Calu3 (cell line): Measurements from ENCODE around the gene GEMIN7. TPM values are rescaled to one million over a fixed set of nuclear protein-coding genes. Genes with fewer than 3 reads are reported as not detected.
A peak's percentile ranks its signal among the peaks of the same experiment; 100 is the strongest.

Experiments used
- BruUV-seq: library from RNA; stranded (reverse); fragments of 400-500 nt; replicated peaks from 2 replicates; lab custom pipeline; 2021; lab: Mats Ljungman, UMichigan
- CTCF ChIA-PET: fragments of 300-600 bp; sonication (Branson Sonifier 250); formaldehyde crosslinking; loops from one replicate; lab custom pipeline; 2022; ENCODE audit warnings: antibody characterized with exemption; lab: Charles Lee
- DNase-seq: peaks from one replicate; pipeline ENCODE4 v3.0.0; 2022
- H3K27ac Mint-ChIP-seq: one replicate; pipeline ENCODE4 v1.8.0; 2022; ENCODE audit warnings: mixed read lengths; ENCODE audit not compliant: unreplicated experiment
- H3K27me3 Mint-ChIP-seq: one replicate; pipeline ENCODE4 v1.8.0; 2022; ENCODE audit warnings: mixed read lengths; ENCODE audit not compliant: unreplicated experiment
- H3K36me3 Mint-ChIP-seq: one replicate; pipeline ENCODE4 v1.8.0; 2022; ENCODE audit warnings: mild to moderate bottlenecking, moderate library complexity, mixed read lengths; ENCODE audit not compliant: insufficient read depth, unreplicated experiment
- H3K4me1 Mint-ChIP-seq: one replicate; pipeline ENCODE4 v1.8.0; 2022; ENCODE audit warnings: mild to moderate bottlenecking, low read depth, mixed read lengths; ENCODE audit not compliant: unreplicated experiment
- H3K4me3 Mint-ChIP-seq: one replicate; pipeline ENCODE4 v1.8.0; 2022; ENCODE audit warnings: mild to moderate bottlenecking, low read depth, moderate library complexity, mixed read lengths; ENCODE audit not compliant: unreplicated experiment
- H3K9me3 Mint-ChIP-seq: one replicate; pipeline ENCODE4 v1.8.0; 2022; ENCODE audit warnings: low read depth, mixed read lengths; ENCODE audit not compliant: unreplicated experiment
- CTCF ChIP-seq: fragments of 200-600 bp; IDR thresholded peaks from one replicate; pipeline ENCODE4 v1.8.0; 2022; ENCODE audit warnings: antibody characterized with exemption; ENCODE audit not compliant: unreplicated experiment
- intact Hi-C: fragments of 100-400 bp; cut with micrococcal nuclease; formaldehyde crosslinking; loops from one replicate; pipeline ENCODE4 v1.10.0; 2022; ENCODE audit not compliant: unreplicated experiment
- total RNA-seq: library from RNA; stranded (reverse); gene quantifications from 2 replicates; pipeline ENCODE4 v1.2.3, GENCODE V29; 2022

GEMIN7 gene
- total RNA-seq, 1 experiment from 2014 or later: 36.0 TPM

- no TSS peak for BruUV-seq
- CTCF ChIA-PET: interaction anchor here (0.7 to 1.2 kb wide), 5 partner anchors 19 to 222 kb away, joined by 3 to 8 read pairs (median 3); partner anchors contain the start of gene PPP1R37
- DNase-seq: no peak
- Mint-ChIP-seq H3K27ac (no peak overlapping the region), H3K4me1 (peaks cover 51% of the 10 kb centered on the region), H3K27me3 (no peaks in the 10 kb centered on the region), H3K9me3 (no peaks in the 10 kb centered on the region), H3K4me3 (no peak overlapping the region), H3K36me3 (peaks cover 16% of the 10 kb centered on the region)
- intact Hi-C loops: no loop called here
- no peak for TF ChIP-seq CTCF
These were observed 33.2 kb downstream of the GEMIN7 start for GRCh38 chr19:45112111-45112827.

- H3K4me1 Mint-ChIP-seq: peaks cover 59% of the 10 kb centered on the region
- H3K4me3 Mint-ChIP-seq: peak overlapping the region; percentile 50
- peaks cover 17% of the 10 kb centered on the region for H3K36me3 Mint-ChIP-seq
- BruUV-seq: no TSS peak
- CTCF ChIA-PET: interaction anchor here (0.9 to 1.6 kb wide), 4 partner anchors 11 to 19 kb away, joined by 3 to 11 read pairs (median 4); no protein-coding TSS in a partner anchor
- intact Hi-C loops: no loop called here
- peak; percentile 74 for DNase-seq
- no peaks in the 10 kb centered on the region for H3K27me3 Mint-ChIP-seq
- peak overlapping the region; percentile 62 for H3K27ac Mint-ChIP-seq
- TF ChIP-seq CTCF: no peak
- no peaks in the 10 kb centered on the region for H3K9me3 Mint-ChIP-seq
These were observed 34.6 kb downstream of the GEMIN7 start for GRCh38 chr19:45113628-45114027.

- Mint-ChIP-seq H3K36me3 (peaks cover 20% of the 10 kb centered on the region), H3K27ac (peak overlapping the region; percentile 62), H3K4me3 (peak overlapping the region; percentile 50), H3K27me3 (no peaks in the 10 kb centered on the region), H3K4me1 (peaks cover 59% of the 10 kb centered on the region), H3K9me3 (no peaks in the 10 kb centered on the region)
- intact Hi-C loops: no loop called here
- DNase-seq: no peak
- no peak for TF ChIP-seq CTCF
- no TSS peak for BruUV-seq
- CTCF ChIA-PET: interaction anchor here (0.9 to 1.6 kb wide), 3 partner anchors 11 to 20 kb away, joined by 3 to 11 read pairs (median 5); no protein-coding TSS in a partner anchor
These were observed 35.1 kb downstream of the GEMIN7 start for GRCh38 chr19:45114116-45114515.

GRCh38 chr19:45115809-45116615 is 37.0 kb downstream of the GEMIN7 start:
- H3K9me3 Mint-ChIP-seq: no peaks in the 10 kb centered on the region
- no peak for TF ChIP-seq CTCF
- CTCF ChIA-PET: interaction anchor here (0.7 kb wide), 1 partner anchor 24 kb away, joined by 3 read pairs; no protein-coding TSS in a partner anchor

More at GRCh38 chr19:45115809-45116615, 37.0 kb downstream of the GEMIN7 start:
- DNase-seq: no peak
- Mint-ChIP-seq H3K36me3 (peaks cover 21% of the 10 kb centered on the region), H3K4me3 (no peak overlapping the region), H3K27ac (no peak overlapping the region), H3K4me1 (peaks cover 45% of the 10 kb centered on the region), H3K27me3 (no peaks in the 10 kb centered on the region)
- BruUV-seq: no TSS peak
- intact Hi-C loops: no loop called here
